Endothelial cell of umbilical vein (primary cell): ENCODE results near the gene PERCC1. TPM values are rescaled to one million over a fixed set of nuclear protein-coding genes. Genes with fewer than 3 reads are reported as not detected.

Experiments used
- BruUV-seq: library from RNA; stranded (reverse); fragments of 400-500 nt; replicated peaks from 2 replicates; lab custom pipeline; 2021; lab: Mats Ljungman, UMichigan
- CTCF ChIA-PET: fragments of 300-600, 350-600 bp; sonication (Branson Sonifier 250); formaldehyde crosslinking; loops from one replicate; lab custom pipeline; 2021; ENCODE audit warnings: antibody characterized with exemption, inconsistent platforms; lab: Charles Lee
- POLR2A ChIA-PET: fragments of 300-600, 350-600 bp; sonication (Branson Sonifier 250); formaldehyde crosslinking; loops from one replicate; lab custom pipeline; 2021; ENCODE audit warnings: antibody characterized with exemption, inconsistent platforms; lab: Charles Lee
- DNase-seq: peaks from one replicate; pipeline ENCODE4 v3.0.0-alpha.2; 2011; ENCODE audit warnings: low read depth, low spot score
- FAIRE-seq: peaks from 2 replicates; lab custom pipeline; 2011; peaks lifted over from hg19 to GRCh38; lab: Jason Lieb, UNC
- H2AFZ ChIP-seq: 2 replicates; pipeline ENCODE4 v1.6.0; 2012; ENCODE audit warnings: low read depth, low read length, control low read depth, inconsistent platforms
- H3K27ac ChIP-seq: 2 replicates; pipeline ENCODE4 v1.5.1; 2011; ENCODE audit warnings: low read depth, mild to moderate bottlenecking, control low read depth, low read length, moderate library complexity; ENCODE audit not compliant: insufficient read depth
- H3K27me3 ChIP-seq, 2 experiments: 2 replicates each; pipeline versions ENCODE4 v1.6.0 to v1.6.1; 2011; ENCODE audit warnings: low read length in 2 of 2, mixed read lengths in 1 of 2; ENCODE audit not compliant: control insufficient read depth in 2 of 2, insufficient read depth in 2 of 2
- H3K36me3 ChIP-seq, 2 experiments: 2 replicates in 1 of 2; 3 replicates in 1 of 2; pipeline ENCODE4 v1.5.1; 2011; ENCODE audit warnings: low read length in 2 of 2, mild to moderate bottlenecking in 1 of 2, moderate library complexity in 1 of 2; ENCODE audit not compliant: control insufficient read depth in 2 of 2, insufficient read depth in 2 of 2; ENCODE audit errors: extremely low read depth in 1 of 2
- H3K4me1 ChIP-seq: 3 replicates; pipeline ENCODE4 v1.5.1; 2011; ENCODE audit warnings: mild to moderate bottlenecking, low read length; ENCODE audit not compliant: control insufficient read depth, insufficient read depth; ENCODE audit errors: extremely low read depth
- H3K4me2 ChIP-seq: 2 replicates; pipeline ENCODE4 v1.6.1; 2011; ENCODE audit warnings: low read length, control low read depth, mixed read lengths; ENCODE audit not compliant: insufficient read depth
- H3K4me3 ChIP-seq, 3 experiments: fragments of 200-600 bp in 1 of 3; sonication (generic), shearing (Covaris generic) in 1 of 3; replicated peaks in 1 of 3; 2 replicates each; pipeline ENCODE4 v1.5.1; 2011 to 2016; ENCODE audit warnings: control low read depth in 3 of 3, low read length in 3 of 3, mild to moderate bottlenecking in 2 of 3, inconsistent platforms in 1 of 3, low read depth in 1 of 3, moderate library complexity in 1 of 3; ENCODE audit not compliant: insufficient read depth in 1 of 3
- H3K79me2 ChIP-seq: 2 replicates; pipeline ENCODE4 v1.6.0; 2012; ENCODE audit warnings: low read length, inconsistent platforms; ENCODE audit not compliant: control insufficient read depth, insufficient read depth
- H3K9ac ChIP-seq: replicated peaks from 2 replicates; pipeline ENCODE3; 2011; ENCODE audit warnings: low read length, control low read depth; ENCODE audit not compliant: insufficient read depth; ENCODE audit errors: extremely low read depth
- H3K9me1 ChIP-seq: replicated peaks from 3 replicates; pipeline ENCODE4 v1.6.0; 2011; ENCODE audit warnings: mild to moderate bottlenecking, low read length; ENCODE audit not compliant: control insufficient read depth, insufficient read depth; ENCODE audit errors: extremely low read depth
- H3K9me3 ChIP-seq: replicated peaks from 2 replicates; pipeline ENCODE4 v1.5.1; 2012; ENCODE audit warnings: low read length, inconsistent platforms; ENCODE audit not compliant: control insufficient read depth, insufficient read depth
- H4K20me1 ChIP-seq: replicated peaks from 2 replicates; pipeline ENCODE3; 2011; ENCODE audit warnings: mild to moderate bottlenecking, low read length; ENCODE audit not compliant: control insufficient read depth, insufficient read depth; ENCODE audit errors: extremely low read depth
- EZH2 ChIP-seq: IDR thresholded peaks from 2 replicates; pipeline ENCODE4 v1.6.1; 2012; ENCODE audit warnings: borderline replicate concordance, low read depth, mild to moderate bottlenecking, moderate library complexity, low read length, inconsistent platforms; ENCODE audit not compliant: severe bottlenecking
- FOS ChIP-seq: IDR thresholded peaks from 2 replicates; pipeline ENCODE4 v1.6.1; 2011; ENCODE audit warnings: mild to moderate bottlenecking, low read length, moderate library complexity, borderline replicate concordance; ENCODE audit not compliant: insufficient read depth
- GATA2 ChIP-seq: IDR thresholded peaks from 2 replicates; pipeline ENCODE4 v1.7.0; 2011; ENCODE audit warnings: low read depth, mild to moderate bottlenecking, moderate library complexity, mixed read lengths, low read length; ENCODE audit not compliant: insufficient read length, insufficient read depth
- JUN ChIP-seq: IDR thresholded peaks from 2 replicates; pipeline ENCODE4 v1.6.1; 2011; ENCODE audit warnings: borderline replicate concordance, low read depth; ENCODE audit not compliant: insufficient read length, insufficient read depth
- MYC ChIP-seq: IDR thresholded peaks from one replicate; pipeline ENCODE4 v1.6.1; 2011; ENCODE audit warnings: mild to moderate bottlenecking, low read depth, low read length
- POLR2A ChIP-seq: IDR thresholded peaks from 2 replicates; pipeline ENCODE4 v1.6.1; 2012; ENCODE audit warnings: low read depth, mild to moderate bottlenecking, control low read depth, low read length
- POLR2AphosphoS5 ChIP-seq: IDR thresholded peaks from 2 replicates; pipeline ENCODE4 v1.6.1; 2012; ENCODE audit warnings: low read depth, mild to moderate bottlenecking, control low read depth, low read length, moderate library complexity; ENCODE audit not compliant: insufficient read depth
- dilution Hi-C: fragments of 300-500 bp; cut with MboI; formaldehyde crosslinking; loops from one replicate; pipeline ENCODE4 v1.15.0; 2019; ENCODE audit warnings: low sequenced_read_pairs; ENCODE audit not compliant: extremely low pct_ligation_motif_present
- intact Hi-C: fragments of 100-400 bp; cut with micrococcal nuclease; formaldehyde crosslinking; loops from one replicate; pipeline ENCODE4 v1.10.0; 2022
- polyA plus RNA-seq, 4 experiments: library from polyadenylated mRNA; depleted of rRNA in 3 of 4; stranded (reverse) in 3 of 4; unstranded in 1 of 4; fragments of >200 nt; gene quantifications; 2 replicates each; pipeline versions ENCODE4 v1.2.1 to v1.2.3, GENCODE V29; 2011 to 2012; ENCODE audit warnings: missing spikeins in 1 of 4
- total RNA-seq: library from RNA; stranded (reverse); gene quantifications from 2 replicates; pipeline ENCODE4 v1.2.3, GENCODE V29; 2021
- TF ChIP-seq, protein P1 (sequence below), 2 donors: IDR thresholded peaks; 1 replicate in 1 of 2; 2 replicates in 1 of 2; pipeline ENCODE4 v1.5.1; 2011; ENCODE audit warnings: low read length in 2 of 2, mild to moderate bottlenecking in 2 of 2, moderate library complexity in 2 of 2, control low read depth in 1 of 2, inconsistent platforms in 1 of 2, low read depth in 1 of 2; ENCODE audit not compliant: insufficient read depth in 1 of 2; ENCODE audit errors: extremely low read depth in 1 of 2
- TF ChIP-seq, protein P2 (sequence below): IDR thresholded peaks from 2 replicates; pipeline ENCODE4 v1.6.1; 2011; ENCODE audit not compliant: insufficient read depth, insufficient read length

Gene PERCC1
- total and polyA plus RNA-seq, 2 donors (not counting 3 experiments of a cell fraction or from before 2014, with no cell fraction given): not detected

DNA sequence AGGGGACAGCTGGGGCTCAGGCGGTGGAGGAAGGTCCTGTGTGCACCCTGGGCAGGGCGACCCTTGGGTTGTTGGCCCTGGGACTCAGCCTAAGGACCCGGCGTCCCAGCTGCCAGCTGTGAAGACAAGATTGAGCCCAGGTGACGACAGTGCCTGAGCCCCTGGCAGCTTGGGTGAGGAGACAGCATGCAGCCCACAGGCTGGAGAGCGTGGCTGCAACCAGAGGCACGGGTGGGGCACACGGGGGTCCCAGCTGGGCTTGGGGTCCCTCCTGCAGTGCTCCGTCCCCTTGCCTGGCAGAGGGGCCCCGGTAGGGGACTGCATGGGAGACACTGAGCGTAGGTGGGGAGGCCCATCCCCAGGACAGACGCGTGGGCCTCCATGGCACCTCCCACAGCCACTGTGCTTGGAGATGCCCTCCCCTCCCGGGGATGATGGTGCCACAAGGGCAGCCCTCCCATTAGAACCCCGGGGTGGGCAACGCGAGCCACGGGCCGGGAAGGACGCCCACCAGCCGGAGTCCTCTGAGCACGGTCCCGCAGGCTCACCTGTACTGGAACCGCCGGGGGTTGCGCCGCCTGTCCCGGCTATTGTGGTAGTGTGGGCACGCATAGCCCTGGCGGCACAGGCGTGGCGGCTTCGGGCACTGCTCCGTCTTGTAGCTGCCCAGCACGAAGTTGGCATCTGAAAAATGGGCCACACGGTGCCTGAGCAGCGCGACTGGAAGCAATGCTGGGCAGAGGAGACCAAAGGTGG, 31.9 kb upstream of the PERCC1 start:
- intact Hi-C loops: no loop called here

More for the DNA sequence above, 31.9 kb upstream of the PERCC1 start:
- no peak overlapping the region for H3K4me2 ChIP-seq
- no peaks in the 10 kb centered on the region for H3K79me2 ChIP-seq
- H3K4me3 ChIP-seq: no peak overlapping the region
- no peak overlapping the region for H3K27ac ChIP-seq
- H4K20me1 ChIP-seq: no peaks in the 10 kb centered on the region
- no TSS peak for BruUV-seq
- no peak overlapping the region for H2AFZ ChIP-seq
- H3K9me1 ChIP-seq: no peaks in the 10 kb centered on the region
- FAIRE-seq (no peak), DNase-seq (no peak)
- ChIA-PET CTCF (no interaction called here), POLR2A (no interaction called here)
- dilution Hi-C loops: no loop called here
- TF ChIP-seq, protein P1, sequence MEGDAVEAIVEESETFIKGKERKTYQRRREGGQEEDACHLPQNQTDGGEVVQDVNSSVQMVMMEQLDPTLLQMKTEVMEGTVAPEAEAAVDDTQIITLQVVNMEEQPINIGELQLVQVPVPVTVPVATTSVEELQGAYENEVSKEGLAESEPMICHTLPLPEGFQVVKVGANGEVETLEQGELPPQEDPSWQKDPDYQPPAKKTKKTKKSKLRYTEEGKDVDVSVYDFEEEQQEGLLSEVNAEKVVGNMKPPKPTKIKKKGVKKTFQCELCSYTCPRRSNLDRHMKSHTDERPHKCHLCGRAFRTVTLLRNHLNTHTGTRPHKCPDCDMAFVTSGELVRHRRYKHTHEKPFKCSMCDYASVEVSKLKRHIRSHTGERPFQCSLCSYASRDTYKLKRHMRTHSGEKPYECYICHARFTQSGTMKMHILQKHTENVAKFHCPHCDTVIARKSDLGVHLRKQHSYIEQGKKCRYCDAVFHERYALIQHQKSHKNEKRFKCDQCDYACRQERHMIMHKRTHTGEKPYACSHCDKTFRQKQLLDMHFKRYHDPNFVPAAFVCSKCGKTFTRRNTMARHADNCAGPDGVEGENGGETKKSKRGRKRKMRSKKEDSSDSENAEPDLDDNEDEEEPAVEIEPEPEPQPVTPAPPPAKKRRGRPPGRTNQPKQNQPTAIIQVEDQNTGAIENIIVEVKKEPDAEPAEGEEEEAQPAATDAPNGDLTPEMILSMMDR (IDR thresholded peaks at IDR 0.05; ENCODE audit: extremely low read depth in 1 of 2, insufficient read depth in 1 of 2, low read depth in 1 of 2, low read length in 2 of 2): no peak
- TF ChIP-seq, protein P2, sequence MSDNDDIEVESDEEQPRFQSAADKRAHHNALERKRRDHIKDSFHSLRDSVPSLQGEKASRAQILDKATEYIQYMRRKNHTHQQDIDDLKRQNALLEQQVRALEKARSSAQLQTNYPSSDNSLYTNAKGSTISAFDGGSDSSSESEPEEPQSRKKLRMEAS: no peak
- no peak for TF ChIP-seq POLR2AphosphoS5
- TF ChIP-seq JUN: no peak
- no peak for TF ChIP-seq FOS
- TF ChIP-seq MYC: no peak
- TF ChIP-seq EZH2: no peak
- no peak for TF ChIP-seq POLR2A
- TF ChIP-seq GATA2: no peak
- no peaks in the 10 kb centered on the region for H3K27me3 ChIP-seq
- peaks cover 0 to 28% of the 10 kb centered on the region in 2 experiments for H3K36me3 ChIP-seq
- no peak overlapping the region for H3K9ac ChIP-seq
- H3K4me1 ChIP-seq: no peaks in the 10 kb centered on the region
- no peaks in the 10 kb centered on the region for H3K9me3 ChIP-seq
